Measurements from ENCODE around the gene DPF3. TPM values are rescaled to one million over a fixed set of nuclear protein-coding genes. Genes with fewer than 3 reads are reported as not detected.

DPF3 gene
- polyA plus RNA-seq, 2 of the 4 experiments (the other 2 are of a cell fraction), result 0.05 to 0.09 TPM

GRCh38 chr14:72631401-72631800 is 262.5 kb downstream of the DPF3 start:
- ChIA-PET POLR2A (no interaction called here), CTCF (interaction anchor here (0.8 to 1.1 kb wide), 3 partner anchors 10 to 114 kb away, joined by 3 to 7 read pairs (median 3); no protein-coding TSS in a partner anchor)
- ATAC-seq, result no peak

GRCh38 chr14:72630374-72630773 is 263.5 kb downstream of the DPF3 start:
- no peak for DNase-seq (ENCODE audit: low read depth in 1 of 2, low spot score in 1 of 2)
- no peak overlapping the region for H3K4me3 ChIP-seq
- ChIA-PET CTCF (no interaction called here), POLR2A (no interaction called here)
- TF ChIP-seq HEYL (CRISPR knock-in tag; IDR thresholded peaks at IDR 0.05) (no peak), NPAS2 (CRISPR knock-in tag; IDR thresholded peaks at IDR 0.05; ENCODE audit: borderline replicate concordance) (no peak), KDM5A (IDR thresholded peaks at IDR 0.05) (no peak), CTCF (IDR thresholded peaks at IDR 0.05) (no peak), CHD4 (IDR thresholded peaks at IDR 0.05; ENCODE audit: borderline replicate concordance) (no peak), ESRRA (IDR thresholded peaks at IDR 0.05; ENCODE audit: borderline replicate concordance, low read length) (no peak), ZC3H11A (IDR thresholded peaks at IDR 0.05) (no peak), PBX3 (IDR thresholded peaks at IDR 0.05) (no peak), RNF2 (IDR thresholded peaks at IDR 0.05; ENCODE audit: borderline replicate concordance, low read depth) (no peak), EHF (CRISPR knock-in tag; IDR thresholded peaks at IDR 0.05) (no peak), PHF8 (IDR thresholded peaks at IDR 0.05; ENCODE audit: borderline replicate concordance, low read depth) (no peak), RAD21 (conservative IDR thresholded peaks at IDR 0.05 in 1 of 2, IDR thresholded peaks at IDR 0.05 in 1 of 2) (no peak), MAX (IDR thresholded peaks at IDR 0.05) (no peak), E2F6 (IDR thresholded peaks at IDR 0.05; ENCODE audit: borderline replicate concordance, low read depth) (no peak), RCOR1 (IDR thresholded peaks at IDR 0.05; ENCODE audit: low read depth, low read length) (no peak), ZNF302 (CRISPR knock-in tag; IDR thresholded peaks at IDR 0.05) (no peak)
- ATAC-seq, result no peak
- H3K9me3 ChIP-seq, result 0 out of 3 replicates have a peak, but pooled peaks cover 4% of the 10 kb centered on the region
- no peak overlapping the region for H3K27ac ChIP-seq
- FAIRE-seq, result no peak
- WGBS (ENCODE audit: missing lambda C conversion rate), result 34% methylated on average over 4 of the region's 4 CpGs
- H3K4me1 ChIP-seq, result no peaks in the 10 kb centered on the region
- H3K4me2 ChIP-seq, result no peak overlapping the region

More at GRCh38 chr14:72631401-72631800, 262.5 kb downstream of the DPF3 start:
- 86% methylated on average over 1 of the region's 1 CpG for WGBS (ENCODE audit: missing lambda C conversion rate)
- DNase-seq (ENCODE audit: low read depth in 1 of 2, low spot score in 1 of 2) (no peak), FAIRE-seq (no peak)
- no peak overlapping the region for H3K4me3 ChIP-seq
- no peak overlapping the region for H3K27ac ChIP-seq
- TF ChIP-seq POLR2A (IDR thresholded peaks at IDR 0.05; ENCODE audit: low read length) (no peak), MYC (IDR thresholded peaks at IDR 0.05; ENCODE audit: borderline replicate concordance, low read length) (no peak), BHLHE40 (IDR thresholded peaks at IDR 0.05; ENCODE audit: low read depth, low read length) (no peak), RCOR1 (IDR thresholded peaks at IDR 0.05; ENCODE audit: low read depth, low read length) (no peak), PBX3 (IDR thresholded peaks at IDR 0.05) (no peak), ESRRA (IDR thresholded peaks at IDR 0.05; ENCODE audit: borderline replicate concordance, low read length) (no peak), SREBF2 (IDR thresholded peaks at IDR 0.05) (no peak), RNF2 (IDR thresholded peaks at IDR 0.05; ENCODE audit: borderline replicate concordance, low read depth) (no peak), HOXA7 (CRISPR knock-in tag; IDR thresholded peaks at IDR 0.05) (no peak), EHF (CRISPR knock-in tag; IDR thresholded peaks at IDR 0.05) (no peak), RAD21 (conservative IDR thresholded peaks at IDR 0.05 in 1 of 2, IDR thresholded peaks at IDR 0.05 in 1 of 2) (no peak), SMC3 (IDR thresholded peaks at IDR 0.05) (no peak), FOSL2 (IDR thresholded peaks at IDR 0.05) (no peak), FOSL2 (CRISPR knock-in tag; IDR thresholded peaks at IDR 0.05) (no peak), ZC3H11A (IDR thresholded peaks at IDR 0.05) (no peak), USF2 (IDR thresholded peaks at IDR 0.05) (no peak), NR3C1 (IDR thresholded peaks at IDR 0.05) (no peak), NPAS2 (CRISPR knock-in tag; IDR thresholded peaks at IDR 0.05; ENCODE audit: borderline replicate concordance) (no peak), PHF8 (IDR thresholded peaks at IDR 0.05; ENCODE audit: borderline replicate concordance, low read depth) (no peak), E2F6 (IDR thresholded peaks at IDR 0.05; ENCODE audit: borderline replicate concordance, low read depth) (no peak)
- 0 out of 3 replicates have a peak, but pooled peaks cover 4% of the 10 kb centered on the region for H3K9me3 ChIP-seq
- H3K4me2 ChIP-seq, result no peak overlapping the region
- no peaks in the 10 kb centered on the region for H3K4me1 ChIP-seq

Data from A549 (cell line).